ENCODE data around the gene TNFRSF12A. TPM values are rescaled to one million over a fixed set of nuclear protein-coding genes. Genes with fewer than 3 reads are reported as not detected.

Gene TNFRSF12A
- total and polyA plus RNA-seq, 9 of the 15 experiments (the other 6 are each of a cell fraction or from before 2014, with no cell fraction given), result 0.41 to 61.8 (median 26.5) TPM

DNA sequence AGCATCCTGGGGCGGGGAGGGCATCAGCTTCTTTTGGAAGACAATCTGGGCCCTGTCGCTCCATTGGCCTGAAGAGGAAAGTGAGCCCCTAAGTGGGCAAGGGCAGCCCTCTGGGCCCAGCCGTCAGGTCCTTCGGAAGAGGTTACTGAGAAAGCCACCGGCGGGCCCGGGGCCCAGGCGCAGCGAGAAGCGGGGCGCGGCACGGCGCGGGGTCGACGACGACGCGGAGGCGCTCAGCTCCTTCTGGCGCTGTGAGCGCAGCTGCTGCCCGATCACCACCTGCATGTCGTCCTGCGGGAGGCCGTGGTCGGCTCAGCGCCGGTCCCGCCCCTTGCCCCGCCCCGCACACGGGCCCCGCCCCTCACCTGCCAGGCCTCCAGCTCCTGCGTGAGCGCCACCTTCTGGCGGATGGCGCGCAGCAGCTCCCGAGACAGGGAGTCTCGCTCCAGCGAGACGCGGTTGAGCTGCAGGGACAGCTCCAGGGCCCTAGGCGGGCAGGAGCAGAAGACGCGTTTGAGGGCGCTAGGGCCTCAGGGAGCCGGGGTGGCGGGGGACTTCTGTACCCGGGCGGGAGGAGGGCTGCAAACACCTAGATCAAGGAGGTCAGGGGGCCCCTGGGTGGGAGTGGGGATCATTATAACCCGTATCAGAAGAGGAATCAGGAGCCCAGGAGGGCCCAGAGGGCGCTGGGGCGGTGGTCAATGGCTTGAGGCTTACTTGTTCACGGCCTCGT is 8.0 kb downstream of the TNFRSF12A start (continued):
- TF ChIP-seq, protein P1, sequence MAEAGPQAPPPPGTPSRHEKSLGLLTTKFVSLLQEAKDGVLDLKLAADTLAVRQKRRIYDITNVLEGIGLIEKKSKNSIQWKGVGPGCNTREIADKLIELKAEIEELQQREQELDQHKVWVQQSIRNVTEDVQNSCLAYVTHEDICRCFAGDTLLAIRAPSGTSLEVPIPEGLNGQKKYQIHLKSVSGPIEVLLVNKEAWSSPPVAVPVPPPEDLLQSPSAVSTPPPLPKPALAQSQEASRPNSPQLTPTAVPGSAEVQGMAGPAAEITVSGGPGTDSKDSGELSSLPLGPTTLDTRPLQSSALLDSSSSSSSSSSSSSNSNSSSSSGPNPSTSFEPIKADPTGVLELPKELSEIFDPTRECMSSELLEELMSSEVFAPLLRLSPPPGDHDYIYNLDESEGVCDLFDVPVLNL (CRISPR knock-in tag; IDR thresholded peaks at IDR 0.05; ENCODE audit: low read depth), result no peak
- TF ChIP-seq SOX6 (IDR thresholded peaks at IDR 0.05) (no peak), MCM5 (IDR thresholded peaks at IDR 0.05; ENCODE audit: low read depth) (no peak), FOXP1 (CRISPR knock-in tag; IDR thresholded peaks at IDR 0.05) (no peak), POLR2AphosphoS2 (IDR thresholded peaks at IDR 0.05; ENCODE audit: low read length) (peak; percentile 88), ZNF212 (CRISPR knock-in tag; IDR thresholded peaks at IDR 0.05) (no peak), SMARCA4 (IDR thresholded peaks at IDR 0.05) (no peak), DEAF1 (CRISPR knock-in tag; IDR thresholded peaks at IDR 0.05) (0 out of 2 replicates have a peak, but pooled peaks have one; percentile 22), MBD2 (IDR thresholded peaks at IDR 0.05; ENCODE audit: borderline replicate concordance, low read depth) (no peak), ASH1L (IDR thresholded peaks at IDR 0.05; ENCODE audit: borderline replicate concordance, low read depth, partially characterized antibody) (no peak), IRF2 (CRISPR knock-in tag; IDR thresholded peaks at IDR 0.05) (no peak), CCAR2 (IDR thresholded peaks at IDR 0.05; ENCODE audit: low read depth, low read length) (no peak), YBX1 (IDR thresholded peaks at IDR 0.05) (no peak), SP1 (CRISPR knock-in tag; IDR thresholded peaks at IDR 0.05) (peak; percentile 92), ZEB2 (IDR thresholded peaks at IDR 0.05) (no peak), SFPQ (IDR thresholded peaks at IDR 0.05; ENCODE audit: low read depth, low read length) (no peak), TEAD2 (tag; IDR thresholded peaks at IDR 0.05) (no peak), GABPB1 (CRISPR knock-in tag; IDR thresholded peaks at IDR 0.05) (no peak)
- TF ChIP-seq, protein P2, sequence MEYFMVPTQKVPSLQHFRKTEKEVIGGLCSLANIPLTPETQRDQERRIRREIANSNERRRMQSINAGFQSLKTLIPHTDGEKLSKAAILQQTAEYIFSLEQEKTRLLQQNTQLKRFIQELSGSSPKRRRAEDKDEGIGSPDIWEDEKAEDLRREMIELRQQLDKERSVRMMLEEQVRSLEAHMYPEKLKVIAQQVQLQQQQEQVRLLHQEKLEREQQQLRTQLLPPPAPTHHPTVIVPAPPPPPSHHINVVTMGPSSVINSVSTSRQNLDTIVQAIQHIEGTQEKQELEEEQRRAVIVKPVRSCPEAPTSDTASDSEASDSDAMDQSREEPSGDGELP (CRISPR knock-in tag; IDR thresholded peaks at IDR 0.05; ENCODE audit: borderline replicate concordance), result peak; percentile 85; the same call in 1 of the 2 replicates
- TF ChIP-seq, protein P3, sequence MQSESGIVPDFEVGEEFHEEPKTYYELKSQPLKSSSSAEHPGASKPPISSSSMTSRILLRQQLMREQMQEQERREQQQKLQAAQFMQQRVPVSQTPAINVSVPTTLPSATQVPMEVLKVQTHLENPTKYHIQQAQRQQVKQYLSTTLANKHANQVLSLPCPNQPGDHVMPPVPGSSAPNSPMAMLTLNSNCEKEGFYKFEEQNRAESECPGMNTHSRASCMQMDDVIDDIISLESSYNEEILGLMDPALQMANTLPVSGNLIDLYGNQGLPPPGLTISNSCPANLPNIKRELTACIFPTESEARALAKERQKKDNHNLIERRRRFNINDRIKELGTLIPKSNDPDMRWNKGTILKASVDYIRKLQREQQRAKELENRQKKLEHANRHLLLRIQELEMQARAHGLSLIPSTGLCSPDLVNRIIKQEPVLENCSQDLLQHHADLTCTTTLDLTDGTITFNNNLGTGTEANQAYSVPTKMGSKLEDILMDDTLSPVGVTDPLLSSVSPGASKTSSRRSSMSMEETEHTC (IDR thresholded peaks at IDR 0.05), result no peak
- TF ChIP-seq, protein P4, sequence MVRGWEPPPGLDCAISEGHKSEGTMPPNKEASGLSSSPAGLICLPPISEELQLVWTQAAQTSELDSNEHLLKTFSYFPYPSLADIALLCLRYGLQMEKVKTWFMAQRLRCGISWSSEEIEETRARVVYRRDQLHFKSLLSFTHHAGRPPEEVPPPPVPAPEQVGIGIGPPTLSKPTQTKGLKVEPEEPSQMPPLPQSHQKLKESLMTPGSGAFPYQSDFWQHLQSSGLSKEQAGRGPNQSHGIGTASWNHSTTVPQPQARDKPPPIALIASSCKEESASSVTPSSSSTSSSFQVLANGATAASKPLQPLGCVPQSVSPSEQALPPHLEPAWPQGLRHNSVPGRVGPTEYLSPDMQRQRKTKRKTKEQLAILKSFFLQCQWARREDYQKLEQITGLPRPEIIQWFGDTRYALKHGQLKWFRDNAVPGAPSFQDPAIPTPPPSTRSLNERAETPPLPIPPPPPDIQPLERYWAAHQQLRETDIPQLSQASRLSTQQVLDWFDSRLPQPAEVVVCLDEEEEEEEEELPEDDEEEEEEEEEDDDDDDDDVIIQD (CRISPR knock-in tag; IDR thresholded peaks at IDR 0.05), result no peak

Data from K562 (cell line).